Activated naive CD4-positive, alpha-beta T cell treated with anti-CD3 and anti-CD28 coated beads, Interleukin-2, amount 50 U/mL, for 16 hours (primary cell): ENCODE data around the gene NOS1AP.

Experiments used
- DNase-seq: peaks from one replicate; pipeline ENCODE4 v3.0.0-alpha.2; 2020

Gene NOS1AP

GRCh38 chr1:162373541-162374260 is 304.2 kb downstream of the NOS1AP start:
- no peak for DNase-seq

GRCh38 chr1:162374406-162374805 is 304.9 kb downstream of the NOS1AP start:
- DNase-seq, result no peak

- no peak for DNase-seq
These were observed 306.0 kb downstream of the NOS1AP start for GRCh38 chr1:162375463-162375862.

- DNase-seq, result no peak
These were observed 307.2 kb downstream of the NOS1AP start, which contains the start of gene SPATA46 for GRCh38 chr1:162376691-162377090. TSS of gene SPATA46 (minus strand) at chr1:162376854. CDS start at chr1:162376790, 64 bp downstream.

- DNase-seq, result no peak
These were observed 310.8 kb downstream of the NOS1AP start for GRCh38 chr1:162380061-162380846.

- no peak for DNase-seq
These were observed 311.9 kb downstream of the NOS1AP start, which contains the start of gene C1orf226 for GRCh38 chr1:162381383-162381782. TSS of gene C1orf226 (plus strand) at chr1:162381728. CDS start at chr1:162381902, 174 bp downstream.

GRCh38 chr1:162381941-162382750 is 312.7 kb downstream of the NOS1AP start:
- DNase-seq, result no peak

- no peak for DNase-seq
These were observed 313.6 kb downstream of the NOS1AP start for GRCh38 chr1:162383091-162383490.

- DNase-seq, result no peak
These were observed 314.0 kb downstream of the NOS1AP start for GRCh38 chr1:162383516-162383915.

- DNase-seq, result no peak
These were observed 314.6 kb downstream of the NOS1AP start for GRCh38 chr1:162384116-162384515.

- DNase-seq, result no peak
These were observed 315.2 kb downstream of the NOS1AP start for GRCh38 chr1:162384601-162385279.

GRCh38 chr1:162385280-162385623 is 315.8 kb downstream of the NOS1AP start:
- no peak for DNase-seq

- no peak for DNase-seq
These were observed 316.2 kb downstream of the NOS1AP start for GRCh38 chr1:162385702-162386101.

GRCh38 chr1:162386292-162387225 is 317.1 kb downstream of the NOS1AP start:
- DNase-seq, result no peak

- no peak for DNase-seq
These were observed 318.0 kb downstream of the NOS1AP start for GRCh38 chr1:162387226-162388082.

GRCh38 chr1:162388083-162388594 is 318.6 kb downstream of the NOS1AP start:
- DNase-seq, result no peak

GRCh38 chr1:162388615-162389014 is 319.1 kb downstream of the NOS1AP start:
- DNase-seq, result no peak

- DNase-seq, result no peak
These were observed 319.7 kb downstream of the NOS1AP start for GRCh38 chr1:162389021-162389818.

- DNase-seq, result no peak
These were observed 320.5 kb downstream of the NOS1AP start for GRCh38 chr1:162389971-162390370.
